Activated naive CD8-positive, alpha-beta T cell (primary cell): Measurements from ENCODE around the gene SLC29A4.
"Not testable (repeated sequence)": the region's sequence is repeated elsewhere in the genome, so short reads cannot be mapped to it uniquely, and the experiment has no call there.

Experiments
- H3K27ac Mint-ChIP-seq: one replicate; pipeline ENCODE4 v1.8.0; 2021; ENCODE audit warnings: mixed read lengths
- H3K27me3 Mint-ChIP-seq: one replicate; pipeline ENCODE4 v1.8.0; 2021; ENCODE audit warnings: mixed read lengths
- H3K36me3 Mint-ChIP-seq: one replicate; pipeline ENCODE4 v1.8.0; 2021; ENCODE audit warnings: mixed read lengths
- H3K4me1 Mint-ChIP-seq: one replicate; pipeline ENCODE4 v1.8.0; 2021; ENCODE audit warnings: low read depth, mixed read lengths
- H3K4me3 Mint-ChIP-seq: one replicate; pipeline ENCODE4 v1.8.0; 2021; ENCODE audit warnings: mild to moderate bottlenecking, mixed read lengths
- H3K9me3 Mint-ChIP-seq: one replicate; pipeline ENCODE4 v1.8.0; 2021; ENCODE audit warnings: low read depth, mixed read lengths

SLC29A4 gene

GRCh38 chr7:5284304-5285281 lies 1.9 kb downstream of the SLC29A4 start:
- peak overlapping the region; percentile 76 for H3K4me3 Mint-ChIP-seq
- no peaks in the 10 kb centered on the region for H3K9me3 Mint-ChIP-seq
- no peaks in the 10 kb centered on the region for H3K4me1 Mint-ChIP-seq
- peaks cover 3% of the 10 kb centered on the region for H3K27me3 Mint-ChIP-seq
- no peaks in the 10 kb centered on the region for H3K36me3 Mint-ChIP-seq
- no peak overlapping the region for H3K27ac Mint-ChIP-seq

- H3K36me3 Mint-ChIP-seq, result no peaks in the 10 kb centered on the region
- H3K4me1 Mint-ChIP-seq, result no peaks in the 10 kb centered on the region
- no peak overlapping the region for H3K4me3 Mint-ChIP-seq
- no peak overlapping the region for H3K27ac Mint-ChIP-seq
- H3K9me3 Mint-ChIP-seq, result no peaks in the 10 kb centered on the region
- H3K27me3 Mint-ChIP-seq, result peaks cover 3% of the 10 kb centered on the region
Measured at GRCh38 chr7:5286933-5287332, 4.2 kb downstream of the SLC29A4 start.

GRCh38 chr7:5287373-5287772 lies 4.6 kb downstream of the SLC29A4 start:
- H3K4me3 Mint-ChIP-seq, H3K36me3 Mint-ChIP-seq, H3K27ac Mint-ChIP-seq, H3K4me1 Mint-ChIP-seq, H3K9me3 Mint-ChIP-seq, H3K27me3 Mint-ChIP-seq: not testable (repeated sequence)

- Mint-ChIP-seq H3K9me3 (no peaks in the 10 kb centered on the region), H3K27me3 (peaks cover 3% of the 10 kb centered on the region), H3K4me3 (no peak overlapping the region), H3K27ac (no peak overlapping the region), H3K4me1 (no peaks in the 10 kb centered on the region), H3K36me3 (no peaks in the 10 kb centered on the region)
Measured at GRCh38 chr7:5287802-5288201, 5.1 kb downstream of the SLC29A4 start.

- H3K4me1 Mint-ChIP-seq, H3K9me3 Mint-ChIP-seq, H3K36me3 Mint-ChIP-seq, H3K27ac Mint-ChIP-seq, H3K27me3 Mint-ChIP-seq, H3K4me3 Mint-ChIP-seq: not testable (repeated sequence)
Measured at GRCh38 chr7:5288560-5288959, 5.8 kb downstream of the SLC29A4 start.

- Mint-ChIP-seq H3K4me1 (no peaks in the 10 kb centered on the region), H3K36me3 (no peaks in the 10 kb centered on the region), H3K27me3 (peaks cover under 1% of the 10 kb centered on the region), H3K9me3 (no peaks in the 10 kb centered on the region), H3K27ac (no peak overlapping the region), H3K4me3 (no peak overlapping the region)
Measured at GRCh38 chr7:5289355-5289754, 6.6 kb downstream of the SLC29A4 start.

- no peaks in the 10 kb centered on the region for H3K36me3 Mint-ChIP-seq
- H3K4me3 Mint-ChIP-seq, result no peak overlapping the region
- no peaks in the 10 kb centered on the region for H3K27me3 Mint-ChIP-seq
- H3K4me1 Mint-ChIP-seq, result peaks cover 4% of the 10 kb centered on the region
- no peak overlapping the region for H3K27ac Mint-ChIP-seq
- H3K9me3 Mint-ChIP-seq, result no peaks in the 10 kb centered on the region
Measured at GRCh38 chr7:5291301-5291700, 8.6 kb downstream of the SLC29A4 start.

- not testable (repeated sequence) for H3K9me3 Mint-ChIP-seq, H3K4me3 Mint-ChIP-seq, H3K36me3 Mint-ChIP-seq, H3K27ac Mint-ChIP-seq, H3K27me3 Mint-ChIP-seq, H3K4me1 Mint-ChIP-seq
Measured at GRCh38 chr7:5291711-5292335, 9.1 kb downstream of the SLC29A4 start.

GRCh38 chr7:5294169-5294987 lies 11.6 kb downstream of the SLC29A4 start:
- H3K27me3 Mint-ChIP-seq, result no peaks in the 10 kb centered on the region
- peaks cover 12% of the 10 kb centered on the region for H3K4me1 Mint-ChIP-seq
- H3K27ac Mint-ChIP-seq, result no peak overlapping the region
- no peak overlapping the region for H3K4me3 Mint-ChIP-seq
- H3K9me3 Mint-ChIP-seq, result no peaks in the 10 kb centered on the region
- no peaks in the 10 kb centered on the region for H3K36me3 Mint-ChIP-seq

GRCh38 chr7:5295039-5296014 lies 12.6 kb downstream of the SLC29A4 start:
- H3K27ac Mint-ChIP-seq, result no peak overlapping the region
- peaks cover 12% of the 10 kb centered on the region for H3K4me1 Mint-ChIP-seq
- no peaks in the 10 kb centered on the region for H3K9me3 Mint-ChIP-seq
- H3K27me3 Mint-ChIP-seq, result no peaks in the 10 kb centered on the region
- H3K36me3 Mint-ChIP-seq, result no peaks in the 10 kb centered on the region
- peak overlapping the region; percentile 53 for H3K4me3 Mint-ChIP-seq

- Mint-ChIP-seq H3K36me3 (no peaks in the 10 kb centered on the region), H3K4me3 (peak overlapping the region; percentile 44), H3K4me1 (peaks cover 12% of the 10 kb centered on the region), H3K9me3 (no peaks in the 10 kb centered on the region), H3K27ac (no peak overlapping the region), H3K27me3 (no peaks in the 10 kb centered on the region)
Measured at GRCh38 chr7:5296015-5296610, 13.4 kb downstream of the SLC29A4 start.

- no peaks in the 10 kb centered on the region for H3K27me3 Mint-ChIP-seq
- H3K36me3 Mint-ChIP-seq, result peaks cover 3% of the 10 kb centered on the region
- no peaks in the 10 kb centered on the region for H3K9me3 Mint-ChIP-seq
- peaks cover 12% of the 10 kb centered on the region for H3K4me1 Mint-ChIP-seq
- peak overlapping the region; percentile 58 for H3K27ac Mint-ChIP-seq
- peak overlapping the region; percentile 80 for H3K4me3 Mint-ChIP-seq
Measured at GRCh38 chr7:5296611-5297226, 14.0 kb downstream of the SLC29A4 start.

- no peaks in the 10 kb centered on the region for H3K27me3 Mint-ChIP-seq
- H3K36me3 Mint-ChIP-seq, result peaks cover 3% of the 10 kb centered on the region
- H3K9me3 Mint-ChIP-seq, result no peaks in the 10 kb centered on the region
- H3K4me3 Mint-ChIP-seq, result no peak overlapping the region
- H3K4me1 Mint-ChIP-seq, result peaks cover 10% of the 10 kb centered on the region
- no peak overlapping the region for H3K27ac Mint-ChIP-seq
Measured at GRCh38 chr7:5300366-5300765, 17.6 kb downstream of the SLC29A4 start.
